Liver (tissue), 9 donors: Measurements from ENCODE around the gene CEP78. TPM values are rescaled to one million over a fixed set of nuclear protein-coding genes. Genes with fewer than 3 reads are reported as not detected.

Experiments
- DNase-seq: peaks from one replicate; pipeline ENCODE4 v3.0.0-alpha.2; 2017; ENCODE audit warnings: low spot score
- H3K27ac ChIP-seq, 2 donors: one replicate each; pipeline ENCODE4 v1.7.0; 2013; ENCODE audit warnings: inconsistent platforms in 2 of 2, low read length in 2 of 2, control low read depth in 1 of 2, low read depth in 1 of 2, mild to moderate bottlenecking in 1 of 2
- H3K27me3 ChIP-seq, 4 donors: one replicate each; pipeline versions ENCODE4 v1.6.1 to v1.7.0; 2013; ENCODE audit warnings: low read length in 3 of 4, inconsistent platforms in 1 of 4, mild to moderate bottlenecking in 1 of 4, moderate library complexity in 1 of 4; ENCODE audit not compliant: control insufficient read depth in 4 of 4, insufficient read depth in 4 of 4
- H3K36me3 ChIP-seq, 4 donors: one replicate each; pipeline versions ENCODE4 v1.6.1 to v1.7.0; 2013; ENCODE audit warnings: low read length in 3 of 4, mild to moderate bottlenecking in 3 of 4, low read depth in 1 of 4, moderate library complexity in 1 of 4; ENCODE audit not compliant: control insufficient read depth in 4 of 4, insufficient read depth in 3 of 4
- H3K4me1 ChIP-seq, 4 donors: one replicate each; pipeline versions ENCODE4 v1.6.1 to v1.7.0; 2013; ENCODE audit warnings: low read length in 3 of 4, mild to moderate bottlenecking in 3 of 4, moderate library complexity in 1 of 4; ENCODE audit not compliant: control insufficient read depth in 4 of 4, insufficient read depth in 4 of 4
- H3K4me3 ChIP-seq, 3 donors: one replicate each; pipeline versions ENCODE4 v1.6.1 to v1.7.0; 2013; ENCODE audit warnings: low read length in 3 of 3, control low read depth in 1 of 3, low read depth in 1 of 3, mild to moderate bottlenecking in 1 of 3
- H3K9ac ChIP-seq, 2 donors: one replicate each; pipeline ENCODE4 v1.7.0; 2013; ENCODE audit warnings: low read length in 2 of 2, mild to moderate bottlenecking in 2 of 2, moderate library complexity in 2 of 2, control low read depth in 1 of 2, low read depth in 1 of 2
- H3K9me3 ChIP-seq, 4 donors: one replicate each; pipeline versions ENCODE4 v1.6.1 to v1.7.0; 2013; ENCODE audit warnings: low read length in 3 of 4; ENCODE audit not compliant: control insufficient read depth in 4 of 4
- ATF3 ChIP-seq: IDR thresholded peaks from 2 replicates; pipeline ENCODE4 v1.6.1; 2016; ENCODE audit warnings: antibody characterized with exemption
- CTCF ChIP-seq: fragments of 150-350 bp; IDR thresholded peaks from 2 replicates; pipeline ENCODE4 v1.5.1; 2017; ENCODE audit warnings: improper control_type of control experiment, low read depth, low read length; ENCODE audit not compliant: missing input control
- EGR1 ChIP-seq, 2 donors: IDR thresholded peaks; 2 replicates each; pipeline ENCODE4 v1.6.1; 2016 to 2018; ENCODE audit warnings: antibody characterized with exemption in 2 of 2, low read depth in 2 of 2
- FOXA1 ChIP-seq: IDR thresholded peaks from 2 replicates; pipeline ENCODE4 v1.6.1; 2016; ENCODE audit warnings: antibody characterized with exemption
- FOXA2 ChIP-seq: IDR thresholded peaks from 2 replicates; pipeline ENCODE4 v1.6.1; 2016; ENCODE audit warnings: antibody characterized with exemption
- GABPA ChIP-seq, 2 donors: IDR thresholded peaks in 1 of 2; conservative IDR thresholded peaks in 1 of 2; 2 replicates each; pipeline ENCODE4 v1.6.1; 2016; ENCODE audit warnings: antibody characterized with exemption in 2 of 2, mild to moderate bottlenecking in 1 of 2, moderate library complexity in 1 of 2
- HNF4A ChIP-seq, 2 donors: conservative IDR thresholded peaks; 2 replicates each; pipeline ENCODE4 v1.6.1; 2016; ENCODE audit warnings: antibody characterized with exemption in 2 of 2, mild to moderate bottlenecking in 2 of 2
- HNF4G ChIP-seq: IDR thresholded peaks from 2 replicates; pipeline ENCODE4 v1.6.1; 2016; ENCODE audit warnings: antibody characterized with exemption
- JUND ChIP-seq, 2 donors: IDR thresholded peaks; 2 replicates each; pipeline ENCODE4 v1.6.1; 2016; ENCODE audit warnings: antibody characterized with exemption in 2 of 2
- MAX ChIP-seq: IDR thresholded peaks from 2 replicates; pipeline ENCODE4 v1.6.1; 2016; ENCODE audit warnings: antibody characterized with exemption
- NR2F2 ChIP-seq: IDR thresholded peaks from 2 replicates; pipeline ENCODE4 v1.6.1; 2016; ENCODE audit warnings: antibody characterized with exemption
- RAD21 ChIP-seq, 2 donors: IDR thresholded peaks; 2 replicates each; pipeline ENCODE4 v1.6.1; 2016; ENCODE audit warnings: antibody characterized with exemption in 2 of 2, mild to moderate bottlenecking in 2 of 2
- REST ChIP-seq: IDR thresholded peaks from 2 replicates; pipeline ENCODE4 v1.6.1; 2016; ENCODE audit warnings: antibody characterized with exemption, mild to moderate bottlenecking
- RXRA ChIP-seq, 2 donors: IDR thresholded peaks; 2 replicates each; pipeline ENCODE4 v1.6.1; 2017 to 2018; ENCODE audit warnings: antibody characterized with exemption in 2 of 2, mild to moderate bottlenecking in 1 of 2
- SP1 ChIP-seq: IDR thresholded peaks from 2 replicates; pipeline ENCODE4 v1.6.1; 2018; ENCODE audit warnings: antibody characterized with exemption, mild to moderate bottlenecking
- TAF1 ChIP-seq: conservative IDR thresholded peaks from 2 replicates; pipeline ENCODE4 v1.6.1; 2016; ENCODE audit warnings: antibody characterized with exemption, mild to moderate bottlenecking
- YY1 ChIP-seq: IDR thresholded peaks from 2 replicates; pipeline ENCODE4 v1.6.1; 2016; ENCODE audit warnings: antibody characterized with exemption, mild to moderate bottlenecking
- ZBTB33 ChIP-seq: IDR thresholded peaks from 2 replicates; pipeline ENCODE4 v1.6.1; 2016; ENCODE audit warnings: antibody characterized with exemption
- WGBS: extraction: QIAGEN DNeasy Blood & Tissue Kit; methylation state at CpG from one replicate; pipeline ENCODE4 v1.1.7; 2013; 5-methylcytosine and 5-hydroxymethylcytosine counted together
- polyA plus RNA-seq, 2 donors: library from polyadenylated mRNA; stranded (reverse) in 1 of 2; unstranded in 1 of 2; fragments of 200-250 nt in 1 of 2; fragments of >200 nt in 1 of 2; fragmentation: Nextera tagmentation in 1 of 2; extraction: Ambion mirVana in 1 of 2; gene quantifications; one replicate each; pipeline versions ENCODE4 v1.2.1 to v1.2.3, GENCODE V29; 2013 to 2015
- total RNA-seq, 2 donors: library from RNA; depleted of rRNA; stranded (reverse); fragments of >200 nt; gene quantifications; one replicate each; pipeline ENCODE4 v1.2.3, GENCODE V29; 2014
- donor health status: healthy.
- donor health status: healthy.
- donor health status: healthy.
- donor health status: healthy.
- donor health status: healthy.

Gene CEP78
- total and polyA plus RNA-seq, 4 donors: 2.6 to 12.0 (median 6.4) TPM

- Histone ChIP-seq H3K4me3 (peak overlapping the region; percentile 60 to 75 (median 74)), H3K9me3 (no peaks in the 10 kb centered on the region), H3K4me1 (peaks cover 0 to 14% (median 6%) of the 10 kb centered on the region in 4 donors), H3K27me3 (no peaks in the 10 kb centered on the region), H3K36me3 (no peaks in the 10 kb centered on the region), H3K9ac (peak overlapping the region in 1 of 2 donors; percentile 70), H3K27ac (peak overlapping the region; percentile 73 to 75)
- TF ChIP-seq YY1: no peak
- no peak for TF ChIP-seq FOXA2
- TF ChIP-seq FOXA1: no peak
- no peak for TF ChIP-seq RXRA (IDR thresholded peaks at IDR 0.05)
- no peak for TF ChIP-seq CTCF
- TF ChIP-seq JUND (IDR thresholded peaks at IDR 0.05): no peak
- TF ChIP-seq EGR1 (IDR thresholded peaks at IDR 0.05; ENCODE audit: low read depth in 2 of 2): no peak
- TF ChIP-seq ZBTB33: no peak
- TF ChIP-seq MAX: no peak
- TF ChIP-seq RAD21 (IDR thresholded peaks at IDR 0.05): no peak
- no peak for TF ChIP-seq SP1
- no peak for TF ChIP-seq TAF1
- TF ChIP-seq HNF4G: no peak
- WGBS: 5% methylated on average over 17 of the region's 17 CpGs
- DNase-seq: no peak
Observed at GRCh38 chr9:78235256-78235761, 566 bp upstream of the CEP78 start.

GRCh38 chr9:78236551-78236910 is 656 bp downstream of the CEP78 start:
- H3K4me1 ChIP-seq: peaks cover 0 to 15% (median 6%) of the 10 kb centered on the region in 4 donors
- H3K27me3 ChIP-seq: no peaks in the 10 kb centered on the region
- peak overlapping the region; percentile 47 to 69 for H3K9ac ChIP-seq
- H3K9me3 ChIP-seq: no peaks in the 10 kb centered on the region
- no peaks in the 10 kb centered on the region for H3K36me3 ChIP-seq
- 13% methylated on average over 12 of the region's 12 CpGs for WGBS
- DNase-seq: no peak
- TF ChIP-seq HNF4G: no peak
- no peak for TF ChIP-seq HNF4A (conservative IDR thresholded peaks at IDR 0.05)
- TF ChIP-seq MAX: no peak
- TF ChIP-seq RAD21 (IDR thresholded peaks at IDR 0.05): no peak
- TF ChIP-seq REST: no peak
- TF ChIP-seq TAF1: no peak
- TF ChIP-seq YY1: no peak
- TF ChIP-seq ZBTB33: no peak
- TF ChIP-seq FOXA1: no peak
- no peak for TF ChIP-seq EGR1 (IDR thresholded peaks at IDR 0.05; ENCODE audit: low read depth in 2 of 2)
- TF ChIP-seq CTCF: no peak
- TF ChIP-seq NR2F2: no peak
- TF ChIP-seq FOXA2: no peak
- TF ChIP-seq JUND (IDR thresholded peaks at IDR 0.05): no peak
- TF ChIP-seq SP1: no peak
- no peak for TF ChIP-seq RXRA (IDR thresholded peaks at IDR 0.05)
- no peak for TF ChIP-seq ATF3
- no peak for TF ChIP-seq GABPA (IDR thresholded peaks at IDR 0.05 in 1 of 2, conservative IDR thresholded peaks at IDR 0.05 in 1 of 2)
- peak overlapping the region; percentile 60 to 75 (median 74) for H3K4me3 ChIP-seq
- H3K27ac ChIP-seq: peak overlapping the region in 1 of 2 donors; percentile 75
